GM13977 (cell line): ENCODE measurements around the gene PDLIM7.

ENCODE experiments used
- DNase-seq: peaks from one replicate; pipeline ENCODE4 v3.0.0; 2012; ENCODE audit warnings: low spot score
- in situ Hi-C: fragments of 300-500 bp; cut with MboI; formaldehyde crosslinking; loops from one replicate; pipeline ENCODE4 v1.12.0; 2022; ENCODE audit warnings: low sequenced_read_pairs, low pct_unique_long_range_greater_than_20kb, mixed read lengths, inconsistent platforms; ENCODE audit not compliant: unreplicated experiment
- TF ChIP-seq, protein P1 (sequence below): IDR thresholded peaks from 2 replicates; pipeline ENCODE4 v1.5.1; 2012; ENCODE audit warnings: mild to moderate bottlenecking, control low read depth; ENCODE audit not compliant: insufficient read depth; ENCODE audit errors: extremely low read depth, missing control alignments

PDLIM7 gene

DNA sequence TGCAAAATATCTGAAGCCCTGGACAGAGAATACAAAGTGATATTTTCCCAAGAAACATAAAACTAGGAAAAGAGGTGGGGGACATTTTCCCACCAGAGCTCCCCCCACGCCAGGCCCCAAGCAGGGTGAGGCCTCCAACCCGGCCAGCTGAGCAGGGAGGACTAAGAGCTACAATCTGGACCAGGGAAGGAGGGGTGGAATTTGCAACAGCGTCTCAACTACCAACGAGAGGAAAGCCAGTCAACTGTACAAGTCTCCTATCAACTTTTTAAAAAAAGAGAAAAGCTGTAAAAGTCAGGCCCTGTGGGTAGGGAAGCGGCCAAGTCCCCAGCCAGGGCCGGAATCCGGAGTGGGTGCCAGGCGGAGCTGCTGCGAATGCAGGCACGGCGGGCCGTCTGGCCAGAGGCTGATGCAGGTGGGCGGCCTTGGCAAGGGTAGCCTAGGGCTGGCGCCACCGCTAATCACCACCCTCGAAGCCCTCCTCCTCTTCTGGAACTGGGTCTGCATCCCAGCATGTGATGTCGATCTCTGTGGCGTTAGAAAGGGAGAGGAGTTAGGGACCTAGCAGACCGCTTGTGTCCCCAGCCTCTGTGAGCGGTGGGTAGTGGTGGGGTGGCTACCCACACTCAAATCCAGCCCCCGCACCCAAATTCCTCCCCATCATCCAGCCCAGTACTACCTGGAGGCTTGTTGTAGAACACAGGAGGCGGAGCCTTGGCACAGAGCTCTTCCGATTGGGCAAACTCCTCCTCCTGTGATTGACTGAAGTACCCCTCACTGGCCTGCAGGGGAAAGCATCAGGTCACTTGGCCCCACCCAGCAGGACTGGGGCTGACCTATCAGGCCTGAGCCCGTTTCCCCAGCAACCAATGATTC, 40.2 kb downstream of the PDLIM7 start:
- in situ Hi-C loops, result loop anchor here (10.0 kb wide), 1 partner anchor 52 kb away; the partner anchor contains the start of genes F12 and PFN3
- DNase-seq, result peak; percentile 95
- TF ChIP-seq, protein P1, sequence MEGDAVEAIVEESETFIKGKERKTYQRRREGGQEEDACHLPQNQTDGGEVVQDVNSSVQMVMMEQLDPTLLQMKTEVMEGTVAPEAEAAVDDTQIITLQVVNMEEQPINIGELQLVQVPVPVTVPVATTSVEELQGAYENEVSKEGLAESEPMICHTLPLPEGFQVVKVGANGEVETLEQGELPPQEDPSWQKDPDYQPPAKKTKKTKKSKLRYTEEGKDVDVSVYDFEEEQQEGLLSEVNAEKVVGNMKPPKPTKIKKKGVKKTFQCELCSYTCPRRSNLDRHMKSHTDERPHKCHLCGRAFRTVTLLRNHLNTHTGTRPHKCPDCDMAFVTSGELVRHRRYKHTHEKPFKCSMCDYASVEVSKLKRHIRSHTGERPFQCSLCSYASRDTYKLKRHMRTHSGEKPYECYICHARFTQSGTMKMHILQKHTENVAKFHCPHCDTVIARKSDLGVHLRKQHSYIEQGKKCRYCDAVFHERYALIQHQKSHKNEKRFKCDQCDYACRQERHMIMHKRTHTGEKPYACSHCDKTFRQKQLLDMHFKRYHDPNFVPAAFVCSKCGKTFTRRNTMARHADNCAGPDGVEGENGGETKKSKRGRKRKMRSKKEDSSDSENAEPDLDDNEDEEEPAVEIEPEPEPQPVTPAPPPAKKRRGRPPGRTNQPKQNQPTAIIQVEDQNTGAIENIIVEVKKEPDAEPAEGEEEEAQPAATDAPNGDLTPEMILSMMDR, result peak; percentile 38

DNA sequence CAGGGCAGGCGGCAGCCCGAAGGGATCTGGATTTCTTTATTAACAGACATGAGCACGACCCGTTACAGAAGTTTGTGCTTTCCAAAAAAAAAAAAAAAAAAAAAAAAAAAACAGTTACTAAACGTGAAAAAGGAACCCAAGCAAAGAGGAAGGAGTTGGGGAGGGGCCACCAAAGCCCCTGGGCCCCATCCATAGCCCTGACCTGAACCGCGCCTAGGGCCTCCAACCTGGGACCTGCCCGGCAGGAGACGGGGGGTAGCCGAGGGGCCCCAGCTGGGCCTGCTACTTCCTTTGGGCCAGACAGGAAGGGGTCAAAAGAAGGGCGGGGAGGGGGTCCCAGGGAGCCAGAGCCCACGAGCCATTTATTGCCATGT, 40.8 kb downstream of the PDLIM7 start:
- TF ChIP-seq, protein P1, result no peak
- DNase-seq, result no peak
- in situ Hi-C loops, result loop anchor here (10.0 kb wide), 1 partner anchor 52 kb away; the partner anchor contains the start of genes F12 and PFN3

DNA sequence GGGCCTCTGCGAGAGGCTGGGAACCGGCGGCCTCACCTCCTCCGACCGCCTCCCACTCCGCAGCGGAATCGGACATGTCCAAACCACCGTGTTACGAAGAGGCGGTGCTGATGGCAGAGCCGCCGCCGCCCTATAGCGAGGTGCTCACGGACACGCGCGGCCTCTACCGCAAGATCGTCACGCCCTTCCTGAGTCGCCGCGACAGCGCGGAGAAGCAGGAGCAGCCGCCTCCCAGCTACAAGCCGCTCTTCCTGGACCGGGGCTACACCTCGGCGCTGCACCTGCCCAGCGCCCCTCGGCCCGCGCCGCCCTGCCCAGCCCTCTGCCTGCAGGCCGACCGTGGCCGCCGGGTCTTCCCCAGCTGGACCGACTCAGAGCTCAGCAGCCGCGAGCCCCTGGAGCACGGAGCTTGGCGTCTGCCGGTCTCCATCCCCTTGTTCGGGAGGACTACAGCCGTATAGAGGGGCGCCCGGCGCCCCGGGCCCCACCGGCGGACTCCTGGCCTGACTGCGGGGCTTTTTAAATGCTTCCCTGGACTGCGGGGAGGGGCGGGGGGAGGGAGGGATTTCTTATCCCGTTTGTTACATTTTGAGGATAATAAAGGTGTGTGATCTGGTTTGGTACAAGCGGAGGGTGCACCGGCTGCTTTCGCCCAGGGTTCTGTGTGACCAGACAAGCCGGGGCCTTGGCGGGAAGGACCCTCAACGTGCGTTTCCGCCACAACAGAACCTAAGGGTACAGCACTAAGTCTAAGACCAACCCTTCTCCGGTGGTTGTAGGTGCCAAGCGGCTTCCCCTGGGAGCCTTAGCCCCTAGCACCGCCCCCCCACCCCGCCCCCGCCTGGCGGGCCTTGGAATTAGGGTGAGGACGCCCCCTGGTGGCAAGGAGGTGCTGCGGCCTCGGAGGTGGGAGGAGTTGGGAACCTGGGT, 41.5 kb downstream of the PDLIM7 start:
- in situ Hi-C loops, result loop anchor here (10.0 kb wide), 1 partner anchor 51 kb away; the partner anchor contains the start of genes F12 and PFN3
- peak; percentile 97 for DNase-seq

DNA sequence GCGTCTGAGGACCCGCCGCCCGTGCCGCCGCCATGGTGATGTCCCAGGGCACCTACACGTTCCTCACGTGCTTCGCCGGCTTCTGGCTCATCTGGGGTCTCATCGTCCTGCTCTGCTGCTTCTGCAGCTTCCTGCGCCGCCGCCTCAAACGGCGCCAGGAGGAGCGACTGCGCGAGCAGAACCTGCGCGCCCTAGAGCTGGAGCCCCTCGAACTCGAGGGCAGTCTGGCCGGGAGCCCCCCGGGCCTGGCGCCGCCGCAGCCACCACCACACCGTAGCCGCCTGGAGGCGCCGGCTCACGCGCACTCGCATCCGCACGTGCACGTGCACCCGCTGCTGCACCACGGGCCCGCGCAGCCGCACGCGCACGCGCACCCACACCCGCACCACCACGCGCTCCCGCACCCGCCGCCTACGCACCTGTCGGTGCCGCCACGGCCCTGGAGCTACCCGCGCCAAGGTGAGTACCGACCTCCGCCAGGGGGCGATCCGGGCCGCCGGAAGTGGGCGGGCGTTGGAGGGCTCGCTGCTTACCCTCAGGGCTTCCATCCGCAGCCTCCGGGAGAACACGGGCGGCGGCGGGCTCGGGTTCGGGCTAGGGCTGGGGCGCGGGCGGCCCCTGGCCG, 42.3 kb downstream of the PDLIM7 start:
- DNase-seq, result peak; percentile 96
- in situ Hi-C loops, result loop anchor here (10.0 kb wide), 1 partner anchor 50 kb away; the partner anchor contains the start of genes F12 and PFN3
- TF ChIP-seq, protein P1, result peak; percentile 84

More for the DNA sequence above, 41.5 kb downstream of the PDLIM7 start:
- TF ChIP-seq, protein P1, result peak; percentile 98

DNA sequence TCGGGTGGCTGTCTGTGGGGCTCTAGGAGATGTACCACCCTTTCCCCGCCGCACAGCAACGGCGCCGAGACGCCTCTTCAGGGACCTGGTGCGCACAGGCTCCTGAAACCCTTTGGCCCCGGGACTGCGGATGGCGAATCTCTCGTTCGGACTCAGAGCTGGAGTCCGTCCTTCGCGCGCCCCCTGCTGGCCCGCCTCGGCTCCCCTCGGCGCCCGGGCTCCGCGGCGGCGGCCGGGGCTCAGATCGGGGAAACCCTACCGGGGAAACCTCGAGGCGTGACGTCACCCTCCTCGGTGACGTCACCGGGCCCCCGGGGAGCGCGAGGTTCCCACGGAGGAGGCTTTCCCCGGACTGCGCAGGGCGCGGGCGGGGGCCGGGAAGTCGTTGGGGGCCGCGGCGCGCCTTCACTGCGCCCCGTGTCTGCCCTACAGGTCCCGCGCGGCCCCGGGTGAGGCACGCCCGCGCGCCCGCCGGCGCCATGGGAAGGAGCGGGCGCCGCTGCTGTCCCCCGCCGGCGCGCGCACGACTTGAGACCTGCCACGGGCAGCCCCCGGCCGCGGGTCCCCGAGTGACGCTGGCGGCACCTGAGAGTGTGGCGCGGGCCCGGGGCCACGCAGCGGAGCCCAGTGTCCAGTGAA, 42.9 kb downstream of the PDLIM7 start:
- in situ Hi-C loops, result loop anchor here (10.0 kb wide), 1 partner anchor 50 kb away; the partner anchor contains the start of genes F12 and PFN3
- TF ChIP-seq, protein P1, result peak; percentile 96

More for the DNA sequence above, 42.9 kb downstream of the PDLIM7 start:
- peak; percentile 99 for DNase-seq
